ENCODE data around the gene ZNF469.

GRCh38 chr16:88423448-88423850 lies 40.7 kb downstream of the ZNF469 start:
- TF ChIP-seq CTCF (IDR thresholded peaks at IDR 0.05 in 4 of 5, conservative IDR thresholded peaks at IDR 0.05 in 1 of 5) (no peak), POLR2A (IDR thresholded peaks at IDR 0.05) (no peak)
